ENCODE measurements around the gene TGIF1. TPM values are rescaled to one million over a fixed set of nuclear protein-coding genes. Genes with fewer than 3 reads are reported as not detected.

TGIF1 gene
- total and polyA plus RNA-seq, 9 of the 15 experiments (the other 6 are each of a cell fraction or from before 2014, with no cell fraction given) = 16.1 to 77.7 (median 44.6) TPM

DNA sequence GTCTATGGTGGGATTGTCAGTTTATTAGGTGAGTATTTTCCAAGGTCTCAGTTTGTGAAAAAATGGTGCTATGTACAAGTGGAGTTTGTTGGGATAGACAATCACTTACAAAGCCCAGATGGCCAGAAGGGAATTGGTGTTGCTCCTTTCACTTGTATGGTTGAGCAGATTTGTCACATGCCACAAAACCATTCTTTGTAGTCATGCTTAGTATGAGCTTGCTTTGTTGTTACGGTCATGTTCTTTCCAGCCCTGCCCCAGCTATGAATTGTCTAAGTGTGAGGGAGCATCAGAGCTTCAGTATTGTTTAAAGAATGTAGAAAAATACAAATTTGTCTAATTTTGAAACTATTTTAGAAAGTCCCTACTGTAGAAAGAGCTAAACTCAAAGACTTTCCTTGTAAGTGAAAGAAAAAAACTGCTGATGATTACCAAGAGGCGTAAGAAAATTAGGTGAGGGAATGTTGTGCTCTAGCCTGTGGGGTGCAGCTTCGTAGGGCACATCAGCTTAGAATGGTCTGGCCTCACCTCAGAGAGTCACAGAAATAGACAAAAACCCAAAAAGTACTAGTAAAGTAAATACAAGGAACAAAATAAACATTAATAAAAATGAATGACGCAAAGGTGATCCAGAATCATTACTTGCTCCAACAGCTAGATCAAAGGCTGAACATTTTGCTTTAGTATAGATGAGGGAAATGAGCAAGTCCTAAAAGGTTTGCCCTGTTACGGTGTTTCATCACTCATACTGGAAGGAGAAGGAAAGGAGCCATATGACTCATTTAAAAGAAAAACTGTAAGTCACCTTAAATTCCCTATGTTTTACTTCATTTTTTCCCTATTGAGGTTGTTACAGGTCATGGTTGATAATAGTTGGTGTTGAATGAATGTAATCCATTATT is 9.2 kb downstream of the TGIF1 start (continued):
- TF ChIP-seq SAP30 (IDR thresholded peaks at IDR 0.05; ENCODE audit: borderline replicate concordance, insufficient read depth, low read depth, low read length, poor library complexity, severe bottlenecking) = no peak
- TF ChIP-seq EWSR1 (IDR thresholded peaks at IDR 0.05; ENCODE audit: borderline replicate concordance, low read depth, partially characterized antibody) = no peak
- TF ChIP-seq ZNF695 (CRISPR knock-in tag; IDR thresholded peaks at IDR 0.05) = no peak
- TF ChIP-seq ADNP (tag; IDR thresholded peaks at IDR 0.05) = no peak
- TF ChIP-seq POLR2A (conservative IDR thresholded peaks at IDR 0.05) = peak; percentile 54
- TF ChIP-seq MTA2 (IDR thresholded peaks at IDR 0.05; ENCODE audit: low read depth) = no peak
- TF ChIP-seq PRPF4 (IDR thresholded peaks at IDR 0.05; ENCODE audit: insufficient read depth, low read depth, low read length, poor library complexity, severe bottlenecking) = no peak
- TF ChIP-seq CCAR2 (IDR thresholded peaks at IDR 0.05; ENCODE audit: low read depth, low read length) = no peak
- TF ChIP-seq, protein P1, sequence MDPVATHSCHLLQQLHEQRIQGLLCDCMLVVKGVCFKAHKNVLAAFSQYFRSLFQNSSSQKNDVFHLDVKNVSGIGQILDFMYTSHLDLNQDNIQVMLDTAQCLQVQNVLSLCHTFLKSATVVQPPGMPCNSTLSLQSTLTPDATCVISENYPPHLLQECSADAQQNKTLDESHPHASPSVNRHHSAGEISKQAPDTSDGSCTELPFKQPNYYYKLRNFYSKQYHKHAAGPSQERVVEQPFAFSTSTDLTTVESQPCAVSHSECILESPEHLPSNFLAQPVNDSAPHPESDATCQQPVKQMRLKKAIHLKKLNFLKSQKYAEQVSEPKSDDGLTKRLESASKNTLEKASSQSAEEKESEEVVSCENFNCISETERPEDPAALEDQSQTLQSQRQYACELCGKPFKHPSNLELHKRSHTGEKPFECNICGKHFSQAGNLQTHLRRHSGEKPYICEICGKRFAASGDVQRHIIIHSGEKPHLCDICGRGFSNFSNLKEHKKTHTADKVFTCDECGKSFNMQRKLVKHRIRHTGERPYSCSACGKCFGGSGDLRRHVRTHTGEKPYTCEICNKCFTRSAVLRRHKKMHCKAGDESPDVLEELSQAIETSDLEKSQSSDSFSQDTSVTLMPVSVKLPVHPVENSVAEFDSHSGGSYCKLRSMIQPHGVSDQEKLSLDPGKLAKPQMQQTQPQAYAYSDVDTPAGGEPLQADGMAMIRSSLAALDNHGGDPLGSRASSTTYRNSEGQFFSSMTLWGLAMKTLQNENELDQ (CRISPR knock-in tag; IDR thresholded peaks at IDR 0.05; ENCODE audit: borderline replicate concordance) = no peak
- TF ChIP-seq POLR2AphosphoS5 (IDR thresholded peaks at IDR 0.05; ENCODE audit: control insufficient read depth, insufficient read depth, low read depth, low read length) = peak; percentile 22; the same call in 1 of the 2 replicates
- TF ChIP-seq PHTF2 (CRISPR knock-in tag; IDR thresholded peaks at IDR 0.05) = no peak
- peak; percentile 22 to 58; a peak in 1 of 4 replicates for TF ChIP-seq TRIM24 (IDR thresholded peaks at IDR 0.05)
- no peak for TF ChIP-seq CEBPB (tag; IDR thresholded peaks at IDR 0.05)
- TF ChIP-seq CBFA2T2 (conservative IDR thresholded peaks at IDR 0.05) = no peak
- TF ChIP-seq, protein P2, sequence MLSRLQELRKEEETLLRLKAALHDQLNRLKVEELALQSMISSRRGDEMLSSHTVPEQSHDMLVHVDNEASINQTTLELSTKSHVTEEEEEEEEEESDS (CRISPR knock-in tag; IDR thresholded peaks at IDR 0.05) = no peak
- TF ChIP-seq NFIX (CRISPR knock-in tag; IDR thresholded peaks at IDR 0.05; ENCODE audit: low read depth) = no peak
- TF ChIP-seq CBX1 (IDR thresholded peaks at IDR 0.05; ENCODE audit: low read depth) = 0 out of 2 replicates have a peak, but pooled peaks have one; percentile 23
- TF ChIP-seq KLF16 (IDR thresholded peaks at IDR 0.05) = no peak
- TF ChIP-seq MEF2A (IDR thresholded peaks at IDR 0.05; ENCODE audit: control insufficient read depth, low read depth, low read length) = no peak
- TF ChIP-seq, protein P3, sequence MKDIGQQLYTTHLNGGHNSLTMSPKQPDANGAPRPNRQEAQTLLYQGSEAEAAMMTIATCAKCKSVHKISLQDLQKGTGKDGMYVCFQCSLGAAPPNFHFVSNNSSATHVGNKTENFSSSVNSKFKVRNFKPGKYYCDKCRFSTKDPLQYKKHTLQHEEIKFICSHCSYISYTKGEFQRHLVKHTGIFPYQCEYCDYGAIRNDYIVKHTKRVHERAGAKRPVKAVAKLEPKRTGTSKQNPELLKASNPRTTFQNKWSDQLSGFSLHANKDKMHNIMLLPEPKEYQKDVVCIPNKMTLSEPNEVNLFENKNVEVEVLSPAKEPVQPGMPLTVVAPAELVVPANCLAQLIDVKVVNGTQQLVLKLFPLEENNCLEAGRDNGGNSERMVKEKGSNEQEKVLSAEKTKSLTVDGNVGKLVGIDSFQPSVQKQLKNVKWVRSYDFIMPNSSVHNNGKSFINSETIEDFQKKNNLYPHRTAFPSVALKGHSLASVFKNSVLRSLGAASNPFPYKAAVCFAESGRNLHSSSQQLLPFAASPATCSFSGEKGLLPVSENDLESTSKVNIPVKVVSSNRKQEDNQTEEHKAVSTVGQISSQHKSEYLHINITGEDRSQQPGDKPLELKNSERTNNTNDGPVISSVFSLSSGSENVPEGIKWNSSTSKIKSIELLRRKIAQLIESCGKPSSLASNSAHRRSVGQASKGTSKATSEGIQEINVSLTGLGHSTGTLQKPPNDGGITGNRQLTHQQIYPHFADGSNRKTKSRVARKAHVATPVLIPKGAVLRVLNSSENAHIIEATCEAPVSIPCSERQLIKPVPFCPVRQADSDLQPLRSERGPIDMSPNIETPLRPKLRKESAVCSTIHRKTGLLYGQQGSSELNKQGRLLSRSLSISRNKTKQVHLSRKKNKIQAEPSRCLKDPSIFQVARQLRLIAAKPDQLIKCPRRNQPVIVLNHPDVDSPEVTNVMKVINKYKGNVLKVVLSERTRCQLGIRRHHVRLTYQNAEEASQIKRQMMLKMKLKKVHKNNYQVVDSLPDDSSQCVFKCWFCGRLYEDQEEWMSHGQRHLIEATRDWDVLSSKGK (CRISPR knock-in tag; IDR thresholded peaks at IDR 0.05) = no peak
- TF ChIP-seq ZNF780A (CRISPR knock-in tag; IDR thresholded peaks at IDR 0.05) = no peak

Data from K562 (cell line).